ENCODE results near the gene PGAP2.
"Not testable (repeated sequence)": the region's sequence is repeated elsewhere in the genome, so short reads cannot be mapped to it uniquely, and the experiment has no call there.

Gene PGAP2

GRCh38 chr11:3808861-3809623 lies 682 bp downstream of the PGAP2 start:
- peak; percentile 40 to 64 for DNase-seq

GRCh38 chr11:3809624-3809928 lies 1.2 kb downstream of the PGAP2 start:
- DNase-seq = no peak

GRCh38 chr11:3810446-3810845 lies 2.1 kb downstream of the PGAP2 start:
- no peak for DNase-seq

GRCh38 chr11:3810951-3811350 lies 2.6 kb downstream of the PGAP2 start:
- DNase-seq = no peak

- not testable (repeated sequence) for DNase-seq
Measured at GRCh38 chr11:3814832-3815231, 6.5 kb downstream of the PGAP2 start.

- DNase-seq = no peak
Measured at GRCh38 chr11:3815845-3816244, 7.5 kb downstream of the PGAP2 start.

- DNase-seq = no peak
Measured at GRCh38 chr11:3816673-3817072, 8.3 kb downstream of the PGAP2 start.

GRCh38 chr11:3817181-3817800 lies 8.9 kb downstream of the PGAP2 start:
- no peak for DNase-seq

- DNase-seq = no peak
Measured at GRCh38 chr11:3820971-3821370, 12.6 kb downstream of the PGAP2 start.

GRCh38 chr11:3822312-3822711 lies 14.0 kb downstream of the PGAP2 start:
- no peak for DNase-seq

- DNase-seq = no peak
Measured at GRCh38 chr11:3823303-3823702, 14.9 kb downstream of the PGAP2 start.

- no peak for DNase-seq
Measured at GRCh38 chr11:3823762-3824506, 15.6 kb downstream of the PGAP2 start.

- DNase-seq = peak; percentile 12 to 13
Measured at GRCh38 chr11:3824714-3825472, 16.5 kb downstream of the PGAP2 start.

- DNase-seq = no peak
Measured at GRCh38 chr11:3825473-3826154, 17.3 kb downstream of the PGAP2 start.

- DNase-seq = no peak
Measured at GRCh38 chr11:3826721-3827120, 18.4 kb downstream of the PGAP2 start.

- DNase-seq = no peak
Measured at GRCh38 chr11:3827434-3828186, 19.2 kb downstream of the PGAP2 start.

GRCh38 chr11:3830088-3830487 lies 21.7 kb downstream of the PGAP2 start:
- DNase-seq = no peak

GRCh38 chr11:3830730-3831129 lies 22.4 kb downstream of the PGAP2 start:
- no peak for DNase-seq

GRCh38 chr11:3831378-3832239 lies 23.2 kb downstream of the PGAP2 start:
- no peak for DNase-seq

GRCh38 chr11:3832816-3833215 lies 24.5 kb downstream of the PGAP2 start:
- DNase-seq = no peak

- DNase-seq = no peak
Measured at GRCh38 chr11:3833449-3833848, 25.1 kb downstream of the PGAP2 start.
